Hematopoietic multipotent progenitor cell treated with erythropoietin and hydrocortisone succinate and interleukin-3 and kit ligand, for 6 days (in vitro differentiated cells): ENCODE measurements around the gene RNF157.

Experiments used
- DNase-seq: peaks from one replicate; pipeline ENCODE4 v3.0.0-alpha.2; 2015

Gene RNF157

GRCh38 chr17:76154936-76155845 lies 85.1 kb downstream of the RNF157 start:
- DNase-seq, result no peak

- DNase-seq, result no peak
Measured at GRCh38 chr17:76154292-76154691, 86.0 kb downstream of the RNF157 start.

- DNase-seq, result no peak
Measured at GRCh38 chr17:76153640-76154039, 86.7 kb downstream of the RNF157 start.

GRCh38 chr17:76153202-76153601 lies 87.1 kb downstream of the RNF157 start:
- DNase-seq, result no peak

- peak; percentile 41 for DNase-seq
Measured at GRCh38 chr17:76152591-76152990, 87.7 kb downstream of the RNF157 start.

GRCh38 chr17:76151896-76152454 lies 88.3 kb downstream of the RNF157 start:
- no peak for DNase-seq

GRCh38 chr17:76150712-76151622 lies 89.3 kb downstream of the RNF157 start:
- no peak for DNase-seq

GRCh38 chr17:76149214-76149613 lies 91.1 kb downstream of the RNF157 start:
- no peak for DNase-seq

- no peak for DNase-seq
Measured at GRCh38 chr17:76148015-76148326, 92.3 kb downstream of the RNF157 start.

- peak; percentile 58 for DNase-seq
Measured at GRCh38 chr17:76147211-76148014, 92.9 kb downstream of the RNF157 start.

GRCh38 chr17:76146053-76146851 lies 94.0 kb downstream of the RNF157 start:
- no peak for DNase-seq

GRCh38 chr17:76145231-76146052 lies 94.9 kb downstream of the RNF157 start:
- no peak for DNase-seq

- DNase-seq, result no peak
Measured at GRCh38 chr17:76142585-76143041, 97.7 kb downstream of the RNF157 start.

- DNase-seq, result no peak
Measured at GRCh38 chr17:76142039-76142584, 98.2 kb downstream of the RNF157 start.

- DNase-seq, result peak; percentile 97
Measured at GRCh38 chr17:76141212-76142038, 98.9 kb downstream of the RNF157 start, which contains the start of gene FOXJ1. Gene FOXJ1 (minus strand): TSS chr17:76141245. CDS start chr17:76140395, 850 bp downstream.

- no peak for DNase-seq
Measured at GRCh38 chr17:76140661-76141211, 99.6 kb downstream of the RNF157 start.

GRCh38 chr17:76139801-76140660 lies 100.3 kb downstream of the RNF157 start:
- peak; percentile 51 for DNase-seq
